ENCODE results near the gene EMILIN3. TPM values are rescaled to one million over a fixed set of nuclear protein-coding genes. Genes with fewer than 3 reads are reported as not detected.

EMILIN3 gene
- total and polyA plus RNA-seq, 2 of the 8 experiments (the other 6 are each of a cell fraction or from before 2014, with no cell fraction given), result 3.8 to 5.2 TPM

DNA sequence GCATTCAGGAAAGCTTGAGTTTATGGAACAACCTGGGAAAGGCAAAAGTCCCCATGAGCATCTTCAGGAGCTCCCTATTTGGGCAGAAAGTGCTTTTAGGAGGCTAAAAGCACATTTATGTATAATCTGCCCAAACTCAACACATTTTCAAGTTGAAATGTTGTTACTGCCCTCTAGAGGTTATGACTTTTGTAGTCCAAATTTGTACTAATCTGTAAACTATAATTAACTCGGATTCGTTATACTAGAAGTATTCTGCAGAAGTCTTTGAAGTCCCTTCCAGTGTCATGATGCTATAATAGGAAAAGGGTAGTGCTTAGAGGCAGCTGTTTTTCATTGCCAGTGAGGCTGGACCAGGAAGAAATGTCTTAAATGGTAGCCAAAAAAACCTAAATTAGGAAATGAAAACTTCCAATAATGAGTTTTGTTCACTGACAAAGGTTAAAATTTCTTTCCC lies 44.8 kb upstream of the EMILIN3 start:
- no peak overlapping the region for H2AK5ac ChIP-seq (ENCODE audit: low read depth, low read length)
- H3K27me3 ChIP-seq (replicated peaks in 1 of 4; ENCODE audit: control insufficient read depth in 3 of 4, extremely low read depth in 1 of 4, insufficient read depth in 3 of 4, low read length in 3 of 4), result no peaks in the 10 kb centered on the region
- ChIA-PET CTCF (ENCODE audit: partially characterized antibody) (interaction anchor here (0.7 to 4.2 kb wide), 23 partner anchors 8 to 253 kb away, joined by 3 to 29 read pairs (median 4); partner anchors contain the start of gene LPIN3), POLR2A (ENCODE audit: partially characterized antibody) (interaction anchor here (0.9 kb wide), 1 partner anchor 262 kb away, joined by 3 read pairs; no protein-coding TSS in a partner anchor)
- no peaks in the 10 kb centered on the region for H3K79me1 ChIP-seq (ENCODE audit: low read depth, low read length)
- H2AFZ ChIP-seq (ENCODE audit: low read length), result no peak overlapping the region
- H3K23me2 ChIP-seq (ENCODE audit: low read depth, low read length), result no peaks in the 10 kb centered on the region
- H2BK12ac ChIP-seq (ENCODE audit: low read depth, low read length), result no peak overlapping the region
- no peak overlapping the region for H4K8ac ChIP-seq (ENCODE audit: extremely low read depth, insufficient read depth, low read length)
- H4K5ac ChIP-seq (ENCODE audit: insufficient read length, low read depth, low read length), result no peak overlapping the region
- no peak overlapping the region for H3K14ac ChIP-seq (ENCODE audit: insufficient read length)
- H4K20me1 ChIP-seq (replicated peaks in 1 of 2; ENCODE audit: control insufficient read depth in 1 of 2, insufficient read depth in 2 of 2, low read length in 2 of 2), result peaks cover 1 to 8% of the 10 kb centered on the region in 2 experiments
- H3K56ac ChIP-seq (replicated peaks; ENCODE audit: insufficient read length, low read depth, low read length), result no peak overlapping the region
- H2BK120ac ChIP-seq (replicated peaks; ENCODE audit: low read depth, low read length), result no peak overlapping the region
- no peak for DNase-seq (ENCODE audit: low read depth in 1 of 2, low spot score in 2 of 2)
- TF ChIP-seq, protein P1, sequence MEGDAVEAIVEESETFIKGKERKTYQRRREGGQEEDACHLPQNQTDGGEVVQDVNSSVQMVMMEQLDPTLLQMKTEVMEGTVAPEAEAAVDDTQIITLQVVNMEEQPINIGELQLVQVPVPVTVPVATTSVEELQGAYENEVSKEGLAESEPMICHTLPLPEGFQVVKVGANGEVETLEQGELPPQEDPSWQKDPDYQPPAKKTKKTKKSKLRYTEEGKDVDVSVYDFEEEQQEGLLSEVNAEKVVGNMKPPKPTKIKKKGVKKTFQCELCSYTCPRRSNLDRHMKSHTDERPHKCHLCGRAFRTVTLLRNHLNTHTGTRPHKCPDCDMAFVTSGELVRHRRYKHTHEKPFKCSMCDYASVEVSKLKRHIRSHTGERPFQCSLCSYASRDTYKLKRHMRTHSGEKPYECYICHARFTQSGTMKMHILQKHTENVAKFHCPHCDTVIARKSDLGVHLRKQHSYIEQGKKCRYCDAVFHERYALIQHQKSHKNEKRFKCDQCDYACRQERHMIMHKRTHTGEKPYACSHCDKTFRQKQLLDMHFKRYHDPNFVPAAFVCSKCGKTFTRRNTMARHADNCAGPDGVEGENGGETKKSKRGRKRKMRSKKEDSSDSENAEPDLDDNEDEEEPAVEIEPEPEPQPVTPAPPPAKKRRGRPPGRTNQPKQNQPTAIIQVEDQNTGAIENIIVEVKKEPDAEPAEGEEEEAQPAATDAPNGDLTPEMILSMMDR (IDR thresholded peaks at IDR 0.05; ENCODE audit: control extremely low read depth in 1 of 3, insufficient read depth in 1 of 3, low read depth in 1 of 3, low read length in 3 of 3), result peak in 1 of 3 experiments; percentile 19; a peak in 2 of 4 replicates
- TF ChIP-seq EGR1 (IDR thresholded peaks at IDR 0.05; ENCODE audit: borderline replicate concordance, low read depth, low read length), result no peak
- H4K91ac ChIP-seq (replicated peaks; ENCODE audit: insufficient read length, low read length), result no peak overlapping the region
- H3K4ac ChIP-seq (replicated peaks; ENCODE audit: insufficient read length, low read depth, low read length), result no peak overlapping the region
- 94% methylated on average over 2 of the region's 2 CpGs; no CpG with 5 or more reads in 1 of the 2 experiments for WGBS, 2 experiments (ENCODE audit: extremely low coverage in 1 of 2, insufficient coverage in 1 of 2, insufficient read length in 1 of 2, insufficient replicate concordance in 2 of 2, low coverage in 1 of 2, low lambda C conversion rate in 2 of 2, missing lambda C conversion rate in 1 of 2)
- peaks cover 32 to 95% (median 75%) of the 10 kb centered on the region in 4 experiments for H3K36me3 ChIP-seq (ENCODE audit: control insufficient read depth in 2 of 4, insufficient read depth in 4 of 4, low read length in 3 of 4)
- H2BK20ac ChIP-seq (ENCODE audit: low read length), result no peak overlapping the region
- no peak overlapping the region for H3K18ac ChIP-seq (ENCODE audit: extremely low read depth, low read length)
- H3K4me1 ChIP-seq (replicated peaks in 1 of 4; ENCODE audit: control insufficient read depth in 3 of 4, insufficient read depth in 4 of 4, low read length in 3 of 4), result no peaks in the 10 kb centered on the region
- no peak for FAIRE-seq
- no peaks in the 10 kb centered on the region for H3K9me3 ChIP-seq (ENCODE audit: insufficient read depth in 2 of 2, low read depth in 1 of 2, low read length in 1 of 2)
- no peaks in the 10 kb centered on the region for H3K79me2 ChIP-seq (ENCODE audit: control insufficient read depth in 1 of 2, insufficient read depth in 2 of 2, low read length in 2 of 2)
- no peak overlapping the region for H3K4me3 ChIP-seq (ENCODE audit: extremely low read depth in 1 of 4, insufficient read depth in 2 of 4, low read depth in 3 of 4, low read length in 4 of 4)
- no peak overlapping the region for H3K4me2 ChIP-seq (ENCODE audit: insufficient read depth in 1 of 2, low read depth in 2 of 2, low read length in 2 of 2)
- H3K9ac ChIP-seq (replicated peaks in 1 of 4; ENCODE audit: extremely low read depth in 1 of 4, low read depth in 3 of 4, low read length in 3 of 4), result no peak overlapping the region
- H2BK15ac ChIP-seq (ENCODE audit: low read length), result no peak overlapping the region
- no peak overlapping the region for H2BK5ac ChIP-seq (ENCODE audit: low read depth, low read length)
- no peak overlapping the region for H3K27ac ChIP-seq (ENCODE audit: low read depth, low read length)
- H3K23ac ChIP-seq (ENCODE audit: insufficient read length), result no peak overlapping the region

Measured in H1 (cell line).